HG02884 (cell line): ENCODE data around the gene MEST.
"Not testable (repeated sequence)": the region's sequence is repeated elsewhere in the genome, so short reads cannot be mapped to it uniquely, and the experiment has no call there.

Source experiments
- ATAC-seq: cut with Tn5 transposase; IDR thresholded peaks from one replicate; pipeline ENCODE4 v1.9.1; 2021; ENCODE audit warnings: mild to moderate bottlenecking, moderate library complexity; ENCODE audit not compliant: unreplicated experiment

MEST gene

DNA sequence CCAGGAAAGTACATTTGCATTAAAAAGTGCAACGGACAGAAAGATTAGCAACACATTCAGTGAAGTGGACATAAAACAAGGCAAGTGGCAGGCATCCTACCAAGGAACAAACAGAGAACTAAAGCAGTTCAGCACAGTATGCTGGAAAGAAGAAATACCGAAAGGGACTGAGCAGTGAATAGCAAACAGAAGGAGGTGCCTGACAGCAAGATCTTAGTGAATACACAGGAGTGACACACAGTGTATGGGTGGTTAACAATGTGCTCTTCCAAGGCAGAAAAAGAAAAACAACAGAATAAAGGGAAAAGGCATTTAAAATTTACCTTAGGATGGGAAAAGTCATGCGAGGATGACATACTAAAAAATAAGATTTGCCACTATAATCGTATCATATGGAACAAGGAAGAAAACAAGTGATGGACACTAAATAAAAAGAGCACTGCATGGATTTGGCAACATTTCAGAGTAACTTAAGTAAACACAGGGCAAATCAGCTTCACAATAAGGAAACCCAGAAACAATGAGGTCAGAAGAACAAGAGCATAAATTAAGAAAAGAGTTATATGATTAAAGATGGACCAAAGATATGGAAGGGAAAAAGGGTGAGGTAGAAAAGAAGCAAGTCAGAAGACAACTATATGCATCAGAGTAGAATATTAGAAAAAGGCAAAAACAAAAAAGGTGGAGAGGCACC lies 29.5 kb downstream of the MEST start:
- ATAC-seq: no peak

GRCh38 chr7:130523519-130524125 lies 31.7 kb downstream of the MEST start:
- not testable (repeated sequence) for ATAC-seq

- ATAC-seq: no peak
These were observed 32.7 kb downstream of the MEST start for GRCh38 chr7:130524628-130525027.

- ATAC-seq: not testable (repeated sequence)
These were observed 36.0 kb downstream of the MEST start for GRCh38 chr7:130527752-130528355.

- no peak for ATAC-seq
These were observed 37.5 kb downstream of the MEST start for GRCh38 chr7:130529417-130529816.

GRCh38 chr7:130537894-130538293 lies 46.0 kb downstream of the MEST start:
- not testable (repeated sequence) for ATAC-seq

DNA sequence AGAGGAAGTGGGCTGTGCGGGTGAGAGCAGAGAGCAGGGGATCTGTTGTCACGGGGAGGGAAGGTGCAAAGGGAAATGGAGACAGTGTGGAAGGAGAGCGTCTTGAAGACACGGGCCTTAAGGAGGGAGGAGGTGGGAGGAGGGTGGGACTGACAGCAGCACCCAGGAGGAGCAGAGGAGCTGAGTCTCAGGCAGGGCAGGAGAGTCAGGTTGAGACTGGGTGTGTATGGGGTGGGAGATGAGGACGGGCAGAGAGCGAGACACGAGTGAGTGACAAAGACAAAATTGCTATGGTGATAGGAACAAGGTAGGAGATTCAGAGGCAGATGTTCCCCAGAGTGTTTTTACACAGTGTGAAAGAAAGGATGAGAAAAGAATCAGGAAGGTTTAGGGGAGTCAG lies 49.4 kb downstream of the MEST start:
- not testable (repeated sequence) for ATAC-seq

DNA sequence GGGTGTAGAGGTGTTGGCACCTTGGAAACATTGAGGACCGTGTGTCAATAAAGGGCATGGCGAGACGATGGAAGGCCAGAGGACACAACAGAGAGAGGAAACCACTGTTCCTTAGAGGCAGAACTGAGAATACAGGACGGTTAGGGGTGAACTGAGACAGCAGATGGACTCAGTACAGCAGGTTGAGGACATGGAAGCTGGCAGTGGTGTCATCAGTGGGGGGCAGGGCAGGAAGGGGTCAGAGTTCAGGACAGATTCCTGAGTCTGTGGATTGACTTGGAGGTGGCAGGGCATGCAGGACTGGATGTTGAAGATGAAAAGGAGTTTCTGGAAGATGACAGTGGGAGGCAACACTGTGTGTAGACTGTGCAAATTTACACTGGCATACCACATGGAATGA lies 50.4 kb downstream of the MEST start:
- ATAC-seq: not testable (repeated sequence)

- ATAC-seq: no peak
These were observed 51.7 kb downstream of the MEST start for GRCh38 chr7:130543487-130544010.

GRCh38 chr7:130544356-130544755 lies 52.5 kb downstream of the MEST start:
- no peak for ATAC-seq

- ATAC-seq: no peak
These were observed 61.6 kb downstream of the MEST start for GRCh38 chr7:130553398-130554029.

DNA sequence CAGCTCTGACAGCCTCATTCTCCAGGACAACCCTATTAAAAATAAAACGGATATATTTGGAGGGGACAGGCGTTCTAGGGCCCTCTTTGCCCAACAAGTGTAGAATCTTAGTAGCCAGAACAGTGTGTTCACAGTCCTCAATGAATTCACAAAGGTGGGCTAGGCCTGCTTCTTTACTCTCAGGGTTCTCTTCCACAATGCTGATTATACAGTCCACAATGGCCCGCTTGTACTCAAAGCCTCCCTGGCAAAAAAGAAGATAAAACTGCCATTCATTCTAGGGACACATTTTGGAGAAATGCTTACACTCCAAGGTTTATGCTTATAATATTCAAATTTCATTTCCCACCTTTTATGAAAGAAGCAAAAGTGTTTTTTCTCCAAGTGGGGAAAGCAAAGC lies 62.6 kb downstream of the MEST start:
- no peak for ATAC-seq
